Stomach (tissue), 4 donors: Measurements from ENCODE around the gene GPC6.

Experiments
- CTCF ChIP-seq, 7 experiments: fragments of 450-650 bp in 4 of 7; fragments of 200-600 bp in 3 of 7; sonication (generic) in 3 of 7; IDR thresholded peaks; one replicate each; pipeline ENCODE4 v1.5.1; 2016 to 2019; ENCODE audit warnings: antibody characterized with exemption in 7 of 7, control low read depth in 2 of 7, mild to moderate bottlenecking in 1 of 7
- EP300 ChIP-seq: sonication (generic); formaldehyde crosslinking; IDR thresholded peaks from one replicate; pipeline ENCODE4 v1.6.1; 2017; ENCODE audit warnings: antibody characterized with exemption
- POLR2A ChIP-seq, 4 donors: fragments of 450-650 bp; IDR thresholded peaks; one replicate each; pipeline ENCODE4 v1.6.1; 2016; ENCODE audit warnings: antibody characterized with exemption in 4 of 4, control low read depth in 2 of 4, mild to moderate bottlenecking in 1 of 4, moderate library complexity in 1 of 4

- no peak for TF ChIP-seq CTCF (IDR thresholded peaks at IDR 0.05)
- TF ChIP-seq POLR2A (IDR thresholded peaks at IDR 0.05) = no peak
- no peak for TF ChIP-seq EP300
Observed at GRCh38 chr13:94312511-94313216, 1086.1 kb downstream of the GPC6 start.
